Heart right ventricle (tissue), 16 donors: ENCODE measurements around the gene SFXN4. TPM values are rescaled to one million over a fixed set of nuclear protein-coding genes. Genes with fewer than 3 reads are reported as not detected.
"Not testable (repeated sequence)": the region's sequence is repeated elsewhere in the genome, so short reads cannot be mapped to it uniquely, and the experiment has no call there.

Experiments
- ATAC-seq, 8 donors: fragments of 200-7000 bp; cut with Tn5 transposase; one replicate each; pipeline ENCODE4 v1.9.1; 2020; ENCODE audit warnings: mild to moderate bottlenecking in 8 of 8, moderate library complexity in 8 of 8, moderate number of reproducible peaks in 1 of 8
- DNase-seq, 2 donors: peaks; one replicate each; pipeline ENCODE4 v3.0.0-alpha.2; 2020
- H3K27ac ChIP-seq, 10 donors: fragments of 200-600 bp; sonication (generic) in 2 of 10; one replicate each; pipeline versions ENCODE4 v1.5.0 to v1.8.0; 2020 to 2022; ENCODE audit warnings: mild to moderate bottlenecking in 3 of 10
- H3K27me3 ChIP-seq, 7 donors: fragments of 200-600 bp; one replicate each; pipeline ENCODE4 v1.8.0; 2021 to 2022; ENCODE audit warnings: mild to moderate bottlenecking in 2 of 7
- H3K36me3 ChIP-seq, 9 donors: fragments of 200-600 bp; sonication (generic) in 1 of 9; one replicate each; pipeline versions ENCODE4 v1.5.0 to v1.8.0; 2020 to 2022; ENCODE audit warnings: mild to moderate bottlenecking in 2 of 9
- H3K4me1 ChIP-seq, 9 donors: fragments of 200-600 bp; sonication (generic) in 1 of 9; one replicate each; pipeline versions ENCODE4 v1.5.0 to v1.8.0; 2020 to 2022; ENCODE audit warnings: mild to moderate bottlenecking in 4 of 9
- H3K4me3 ChIP-seq, 10 donors: fragments of 200-600 bp; sonication (generic) in 2 of 10; one replicate each; pipeline versions ENCODE4 v1.5.0 to v1.8.0; 2020 to 2022; ENCODE audit warnings: mild to moderate bottlenecking in 7 of 10, moderate library complexity in 2 of 10
- H3K9me3 ChIP-seq, 11 donors: fragments of 200-600 bp in 10 of 11; sonication (generic) in 2 of 11; one replicate each; pipeline versions ENCODE4 v1.5.0 to v1.8.0; 2013 to 2022; ENCODE audit warnings: mild to moderate bottlenecking in 2 of 11, control low read depth in 1 of 11, moderate library complexity in 1 of 11
- CTCF ChIP-seq, 9 donors: fragments of 200-600 bp; sonication (generic) in 2 of 9; IDR thresholded peaks; one replicate each; pipeline versions ENCODE4 v1.5.0 to v1.8.0; 2021 to 2022; ENCODE audit warnings: antibody characterized with exemption in 9 of 9, mild to moderate bottlenecking in 5 of 9, moderate library complexity in 1 of 9
- WGBS, 2 donors: extraction: QIAGEN DNeasy Blood & Tissue Kit; methylation state at CpG; one replicate each; pipeline ENCODE4 v1.1.7; 2013; ENCODE audit warnings: inconsistent platforms in 1 of 2; 5-methylcytosine and 5-hydroxymethylcytosine counted together
- intact Hi-C, 10 donors: fragments of 100-400 bp; cut with DNase I; formaldehyde crosslinking; loops; one replicate each; pipeline versions ENCODE4 v1.11.1 to v1.14.2; 2022
- polyA plus RNA-seq, 2 donors: library from polyadenylated mRNA; stranded (reverse); fragments of 200-250 nt; gene quantifications; one replicate each; pipeline ENCODE4 v1.2.3, GENCODE V29; 2013
- total RNA-seq, 10 donors: library from RNA; stranded (reverse); fragmentation: NEBNext Ultra II Directional in 3 of 10; extraction: Animal tissue kit (Norgen Biotek cat#: 25700) in 3 of 10; gene quantifications; one replicate each; pipeline versions ENCODE4 v1.2.1 to v1.2.4, GENCODE V29; 2021 to 2023
- donor health status: Arrhythmogenic right ventricular cardiomyopathy.
- donor health status: ischemic (EF 13 %, LVEDD 7.1; RV severe dilation, severe dysfunction).
- donor health status: healthy with polysubstance abuse.
- donor health status: DM: no; HTN: yes; CAD: no.
- donor health status: DM: no; HTN: no; CAD: no.
- donor health status: ischemic (EF 25% LVEDD 6.9; RV normal size, moderate dysfunction).
- donor health status: ischemic (EF 25% LVEDD 5.7; RV mildly dilated, moderate dysfunction).
- donor health status: healthy.
- donor health status: DM: yes; HTN: yes; CAD: no.
- donor health status: Ischemic cardiomyopathy.
- donor health status: ischemic (EF 35%, LVEDD 5.7; RV mildly dilated, moderate dysfunction).
- donor health status: nonischemic (EF 11% LVEDD 7.7; RV severe dilation, severe dysfunction).
- donor health status: DM: yes; HTN: yes; CAD: no.
- donor health status: PGD.
- donor health status: ischemic (EF 29% LVEDD 5.4; RV normal size, mild dysfunction).
- donor health status: nonischemic (EF 23%, LVEDD 6.1; RV moderate dilation, normal function).

The SFXN4 gene
- total and polyA plus RNA-seq, 12 donors = 32.3 to 95.2 (median 44.0) TPM

- Histone ChIP-seq H3K36me3 (peaks cover 0 to 98% (median 54%) of the 10 kb centered on the region in 9 donors), H3K4me3 (no peak overlapping the region), H3K27me3 (no peaks in the 10 kb centered on the region), H3K27ac (no peak overlapping the region), H3K9me3 (no peaks in the 10 kb centered on the region), H3K4me1 (peaks cover 0 to 40% (median 7%) of the 10 kb centered on the region in 9 donors)
- ATAC-seq = no peak
- TF ChIP-seq CTCF (IDR thresholded peaks at IDR 0.05) = no peak
- no peak for DNase-seq
- 65 to 69% methylated on average over 9 of the region's 9 CpGs for WGBS, 2 donors
- intact Hi-C loops = no loop called here
Measured at GRCh38 chr10:119115926-119116325, 49.6 kb downstream of the SFXN4 start.

- Histone ChIP-seq H3K27ac (peak overlapping the region in 1 of 10 donors; percentile 26), H3K4me1 (peaks cover 0 to 27% (median 0%) of the 10 kb centered on the region in 9 donors), H3K36me3 (peaks cover 0 to 98% (median 41%) of the 10 kb centered on the region in 9 donors), H3K9me3 (no peaks in the 10 kb centered on the region), H3K27me3 (no peaks in the 10 kb centered on the region), H3K4me3 (no peak overlapping the region)
- ATAC-seq (peak in 1 of 8 donors; percentile 59), DNase-seq (no peak)
- 82 to 85% methylated on average over 11 of the region's 11 CpGs for WGBS, 2 donors
- intact Hi-C loops = no loop called here
- no peak for TF ChIP-seq CTCF (IDR thresholded peaks at IDR 0.05)
Measured at GRCh38 chr10:119113751-119114732, 51.5 kb downstream of the SFXN4 start.

- ATAC-seq (no peak), DNase-seq (no peak)
- Histone ChIP-seq H3K27ac (peak overlapping the region in 1 of 10 donors; percentile 34), H3K9me3 (no peaks in the 10 kb centered on the region), H3K4me3 (no peak overlapping the region), H3K4me1 (peaks cover 0 to 30% (median 0%) of the 10 kb centered on the region in 9 donors), H3K27me3 (no peaks in the 10 kb centered on the region), H3K36me3 (peaks cover 0 to 92% (median 35%) of the 10 kb centered on the region in 9 donors)
- TF ChIP-seq CTCF (IDR thresholded peaks at IDR 0.05) = no peak
- intact Hi-C loops = no loop called here
- WGBS, 2 donors = 87 to 89% methylated on average over 4 of the region's 4 CpGs
Measured at GRCh38 chr10:119112056-119112455, 53.5 kb downstream of the SFXN4 start.

- H3K4me3 ChIP-seq, H3K27me3 ChIP-seq, H3K9me3 ChIP-seq, intact Hi-C loops, ATAC-seq, DNase-seq: not testable (repeated sequence)
- Histone ChIP-seq H3K27ac (peak overlapping the region in 1 of 10 donors; percentile 44), H3K4me1 (peaks cover 0 to 17% (median 13%) of the 10 kb centered on the region in 9 donors), H3K36me3 (peaks cover 0 to 55% (median 24%) of the 10 kb centered on the region in 9 donors)
- WGBS, 2 donors = 83 to 93% methylated on average over 2 of the region's 2 CpGs
Measured at GRCh38 chr10:119107771-119108170, 57.7 kb downstream of the SFXN4 start.

GRCh38 chr10:119107106-119107505 lies 58.4 kb downstream of the SFXN4 start:
- DNase-seq, H3K27ac ChIP-seq, ATAC-seq, intact Hi-C loops, H3K9me3 ChIP-seq, H3K4me3 ChIP-seq, H3K27me3 ChIP-seq: not testable (repeated sequence)
- peaks cover 0 to 49% (median 21%) of the 10 kb centered on the region in 9 donors for H3K36me3 ChIP-seq
- H3K4me1 ChIP-seq = peaks cover 0 to 17% (median 13%) of the 10 kb centered on the region in 9 donors
- WGBS, 2 donors = 93 to 95% methylated on average over 6 of the region's 6 CpGs

- Histone ChIP-seq H3K4me1 (peaks cover 0 to 20% (median 14%) of the 10 kb centered on the region in 9 donors), H3K36me3 (peaks cover 0 to 37% (median 12%) of the 10 kb centered on the region in 9 donors)
- intact Hi-C loops = loop anchor here in 1 of 10 donors (2.0 kb wide), 1 partner anchor 25 kb away; the partner anchor contains the start of gene EIF3A
- H3K27ac ChIP-seq, ATAC-seq, H3K4me3 ChIP-seq, H3K27me3 ChIP-seq, DNase-seq, H3K9me3 ChIP-seq: not testable (repeated sequence)
- WGBS, 2 donors = 96 to 97% methylated on average over 7 of the region's 7 CpGs
Measured at GRCh38 chr10:119105899-119106298, 59.6 kb downstream of the SFXN4 start.
